GM12878 (cell line): ENCODE measurements around the gene PINLYP. TPM values are rescaled to one million over a fixed set of nuclear protein-coding genes. Genes with fewer than 3 reads are reported as not detected.

Source experiments
- ATAC-seq: fragments of 200-7000 bp; cut with Tn5 transposase; 3 replicates; pipeline ENCODE4 v1.9.1; 2020; ENCODE audit warnings: mild to moderate bottlenecking, moderate library complexity
- BruUV-seq: library from RNA; stranded (reverse); fragments of 400-500 nt; replicated peaks from 2 replicates; lab custom pipeline; 2021; lab: Mats Ljungman, UMichigan
- CTCF ChIA-PET: fragments of 300-600 bp; sonication (Branson Sonifier 250); formaldehyde crosslinking; extraction: SDS; loops from one replicate; lab custom pipeline; 2021; ENCODE audit warnings: inconsistent platforms; lab: Yijun Ruan, JAX
- POLR2A ChIA-PET: fragments of 350-600 bp; formaldehyde crosslinking; extraction: SDS; loops from one replicate; lab custom pipeline; 2021; ENCODE audit warnings: inconsistent platforms; lab: Charles Lee
- RAD21 ChIA-PET: fragments of 300-600 bp; sonication (Branson Sonifier 250); formaldehyde crosslinking; loops from one replicate; lab custom pipeline; 2023; ENCODE audit warnings: antibody characterized with exemption; ENCODE audit not compliant: unreplicated experiment; lab: Charles Lee
- SMC1A ChIA-PET: fragments of 300-600 bp; sonication (Branson Sonifier 250); formaldehyde crosslinking; loops from one replicate; lab custom pipeline; 2023; ENCODE audit not compliant: unreplicated experiment, uncharacterized antibody; lab: Charles Lee
- DNase-seq: peaks from one replicate; pipeline ENCODE4 v3.0.0-alpha.2; 2011; ENCODE audit warnings: low read depth, low spot score
- FAIRE-seq: peaks from 3 replicates; lab custom pipeline; 2011; peaks lifted over from hg19 to GRCh38; lab: Jason Lieb, UNC
- H2AFZ ChIP-seq: 2 replicates; pipeline ENCODE4 v1.6.0; 2011; ENCODE audit warnings: low read depth, low read length, control low read depth; ENCODE audit not compliant: control insufficient read depth
- H3K27ac ChIP-seq: 2 replicates; pipeline ENCODE4 v1.5.1; 2011; ENCODE audit warnings: control low read depth; ENCODE audit not compliant: control insufficient read depth, insufficient read depth
- H3K27me3 ChIP-seq, 2 experiments: replicated peaks in 1 of 2; 2 replicates each; pipeline versions ENCODE4 v1.6.0 to v1.6.1; 2011; ENCODE audit warnings: low read length in 1 of 2; ENCODE audit not compliant: control insufficient read depth in 2 of 2, insufficient read depth in 2 of 2
- H3K36me3 ChIP-seq, 2 experiments: 2 replicates each; pipeline ENCODE4 v1.5.1; 2011; ENCODE audit warnings: low read length in 1 of 2; ENCODE audit not compliant: control insufficient read depth in 2 of 2, insufficient read depth in 2 of 2
- H3K4me1 ChIP-seq: 2 replicates; pipeline ENCODE4 v1.6.1; 2011; ENCODE audit warnings: mild to moderate bottlenecking, low read length, moderate library complexity, mixed read lengths; ENCODE audit not compliant: control insufficient read depth, insufficient read depth
- H3K4me2 ChIP-seq: 2 replicates; pipeline ENCODE4 v1.6.0; 2011; ENCODE audit warnings: control low read depth; ENCODE audit not compliant: control insufficient read depth, insufficient read depth
- H3K4me3 ChIP-seq: fragments of 200-600 bp; sonication (generic); 2 replicates; pipeline ENCODE4 v1.5.1; 2016
- H3K79me2 ChIP-seq: 2 replicates; pipeline ENCODE4 v1.6.0; 2011; ENCODE audit warnings: low read length; ENCODE audit not compliant: control insufficient read depth, insufficient read depth
- H3K9ac ChIP-seq: 2 replicates; pipeline ENCODE4 v1.8.0; 2011; ENCODE audit warnings: low read length, control low read depth, mixed read lengths; ENCODE audit not compliant: control insufficient read depth, insufficient read depth
- H3K9me3 ChIP-seq: replicated peaks from 3 replicates; pipeline ENCODE4 v1.5.1; 2011; ENCODE audit warnings: mild to moderate bottlenecking, low read length; ENCODE audit not compliant: control insufficient read depth, insufficient read depth
- H4K20me1 ChIP-seq: 2 replicates; pipeline ENCODE4 v1.6.0; 2011; ENCODE audit not compliant: control insufficient read depth, insufficient read depth
- BCLAF1 ChIP-seq: fragments of 450-650 bp; IDR thresholded peaks from 2 replicates; pipeline ENCODE4 v1.6.1; 2017; ENCODE audit warnings: antibody characterized with exemption, mild to moderate bottlenecking, moderate library complexity
- ESRRA ChIP-seq: IDR thresholded peaks from 2 replicates; pipeline ENCODE4 v1.6.1; 2012; ENCODE audit warnings: mild to moderate bottlenecking, low read length, improper control_type of control experiment
- NFYA ChIP-seq: IDR thresholded peaks from 2 replicates; pipeline ENCODE4 v1.6.1; 2011; ENCODE audit warnings: low read depth, mild to moderate bottlenecking, low read length, improper control_type of control experiment, borderline replicate concordance
- PBX3 ChIP-seq: IDR thresholded peaks from 2 replicates; pipeline ENCODE4 v1.6.1; 2011; ENCODE audit warnings: mild to moderate bottlenecking, low read depth, low read length, moderate library complexity; ENCODE audit not compliant: insufficient replicate concordance
- PRDM15 ChIP-seq: fragments of 450-650 bp; formaldehyde crosslinking; IDR thresholded peaks from 2 replicates; pipeline ENCODE4 v1.4.0; 2020; ENCODE audit warnings: mild to moderate bottlenecking, moderate library complexity
- SKIL ChIP-seq: fragments of 450-650 bp; IDR thresholded peaks from 2 replicates; pipeline ENCODE4 v1.6.1; 2017; ENCODE audit warnings: mild to moderate bottlenecking, low read depth, inconsistent platforms; ENCODE audit not compliant: poor library complexity, severe bottlenecking
- SRF ChIP-seq, 2 experiments: IDR thresholded peaks; 2 replicates each; pipeline ENCODE4 v1.6.1; 2011; ENCODE audit warnings: low read depth in 2 of 2, low read length in 2 of 2, mild to moderate bottlenecking in 1 of 2, moderate library complexity in 1 of 2
- WRNIP1 ChIP-seq: IDR thresholded peaks from 2 replicates; pipeline ENCODE4 v1.6.1; 2011; ENCODE audit warnings: low read depth, low read length, improper control_type of control experiment, borderline replicate concordance
- ZNF622 ChIP-seq: fragments of 450-650 bp; IDR thresholded peaks from 2 replicates; pipeline ENCODE4 v1.6.1; 2017; ENCODE audit warnings: mild to moderate bottlenecking, inconsistent platforms
- WGBS: methylation state at CpG from one replicate; pipeline ENCODE4 v1.1.6; 2016; ENCODE audit warnings: low lambda C conversion rate; ENCODE audit not compliant: insufficient replicate concordance, insufficient coverage; ENCODE audit errors: missing lambda C conversion rate; 5-methylcytosine and 5-hydroxymethylcytosine counted together
- in situ Hi-C: fragments of 300-500 bp; cut with MboI; formaldehyde crosslinking; loops from 9 replicates; pipeline ENCODE4 v1.14.3; 2018; ENCODE audit warnings: mixed read lengths
- intact Hi-C: fragments of 100-400 bp; cut with micrococcal nuclease; formaldehyde crosslinking; loops from one replicate; pipeline ENCODE4 v1.14.2; 2022; ENCODE audit not compliant: unreplicated experiment
- polyA plus RNA-seq, 11 experiments: library from polyadenylated mRNA; depleted of rRNA in 4 of 11; unstranded in 6 of 11; stranded (reverse) in 5 of 11; fragments of >200 nt; fragmentation: Nextera tagmentation in 4 of 11; fragmentation: Illumina TruSeq in 1 of 11; extraction: Ambion mirVana in 4 of 11; extraction: Trizol in 1 of 11; gene quantifications; 1 replicate in 1 of 11; 2 replicates in 10 of 11; pipeline versions ENCODE4 v1.2.1 to v1.2.3, GENCODE V29; 2011 to 2016; ENCODE audit warnings: inconsistent platforms in 2 of 11, missing spikeins in 2 of 11, low read depth in 1 of 11
- total RNA-seq, 4 experiments: library from RNA; depleted of rRNA in 3 of 4; stranded (reverse); fragments of >200 nt in 3 of 4; fragmentation: Illumina TruSeq in 1 of 4; extraction: Trizol in 1 of 4; gene quantifications; 2 replicates each; pipeline versions ENCODE4 v1.2.1 to v1.2.3, GENCODE V29; 2013 to 2021

PINLYP gene
- total and polyA plus RNA-seq, 10 of the 15 experiments (the other 5 are each of a cell fraction or from before 2014, with no cell fraction given), result 1.0 to 26.9 (median 11.4) TPM

DNA sequence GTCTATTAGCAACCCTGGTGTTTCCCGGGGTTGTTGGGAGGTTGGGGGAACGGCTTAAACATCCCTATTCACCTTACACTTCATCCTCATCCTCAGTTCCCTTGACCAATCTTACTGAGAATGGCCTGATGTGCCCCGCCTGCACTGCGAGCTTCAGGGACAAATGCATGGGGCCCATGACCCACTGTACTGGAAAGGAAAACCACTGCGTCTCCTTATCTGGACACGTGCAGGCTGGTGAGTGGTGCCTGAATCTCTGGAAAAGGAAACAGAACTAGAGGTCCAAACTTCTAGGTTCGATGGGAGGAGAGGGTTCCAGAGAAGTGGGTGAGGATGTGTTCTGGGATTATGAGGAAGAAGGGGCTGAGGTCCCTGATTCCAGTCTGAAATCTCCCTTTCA is 5.9 kb downstream of the PINLYP start (continued):
- TF ChIP-seq PRDM15 (CRISPR knock-in tag) (no peak), NFYA (no peak), ESRRA (no peak)

DNA sequence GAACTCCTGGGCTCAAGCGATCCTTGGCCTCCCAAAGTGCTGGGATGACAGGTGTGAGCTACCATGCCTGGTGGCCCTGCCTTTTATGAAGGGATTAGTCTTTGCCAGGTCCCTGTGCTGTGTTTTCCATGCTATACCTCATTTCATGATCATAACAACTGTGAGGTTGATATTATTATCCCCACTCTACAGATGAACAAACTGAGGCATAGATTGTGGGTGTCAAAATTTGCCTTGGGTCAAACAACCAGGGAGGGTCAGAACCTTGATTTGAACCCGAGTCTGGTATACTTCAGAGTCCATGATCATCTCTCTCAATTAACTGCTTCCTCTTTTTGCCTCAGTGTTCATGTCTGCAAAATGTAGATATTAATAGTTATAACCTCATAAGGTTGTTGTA is 6.9 kb downstream of the PINLYP start:
- Histone ChIP-seq H3K4me1 (peaks cover 5% of the 10 kb centered on the region), H3K4me2 (0 out of 2 replicates have a peak overlapping the region, but pooled peaks have one; percentile 19), H3K9me3 (no peaks in the 10 kb centered on the region), H3K79me2 (no peaks in the 10 kb centered on the region), H2AFZ (no peak overlapping the region), H4K20me1 (no peaks in the 10 kb centered on the region), H3K36me3 (no peaks in the 10 kb centered on the region; a peak in 1 of 4 replicates), H3K9ac (no peak overlapping the region), H3K4me3 (no peak overlapping the region), H3K27ac (no peak overlapping the region), H3K27me3 (no peaks in the 10 kb centered on the region)
- ATAC-seq (no peak), DNase-seq (no peak), FAIRE-seq (no peak)
- in situ Hi-C loops, result no loop called here
- intact Hi-C loops, result no loop called here
- no TSS peak for BruUV-seq
- ChIA-PET RAD21 (interaction anchor here (0.5 to 3.3 kb wide), 2 partner anchors 13 to 55 kb away, joined by 3 to 18 read pairs; partner anchors contain the start of genes IRGQ and ZNF576), CTCF (interaction anchor here (3.6 to 4.7 kb wide), 2 partner anchors 12 to 27 kb away, joined by 13 to 52 read pairs; partner anchors contain the start of genes IRGQ and ZNF576), SMC1A (interaction anchor here (3.2 kb wide), 1 partner anchor 12 kb away, joined by 15 read pairs; no protein-coding TSS in a partner anchor), POLR2A (no interaction called here)
- 50% methylated on average over 2 of the region's 2 CpGs for WGBS
- TF ChIP-seq PBX3, result no peak
- TF ChIP-seq SRF (IDR thresholded peaks at IDR 0.05; ENCODE audit: low read depth in 2 of 2, low read length in 2 of 2), result no peak
- TF ChIP-seq SKIL, result no peak
- TF ChIP-seq ZNF622, result no peak
- no peak for TF ChIP-seq BCLAF1
- TF ChIP-seq WRNIP1, result no peak
